NCI-H187 (cell line): ENCODE measurements around the gene PCMTD2.

Experiments used
- DNase-seq, 2 experiments: peaks; one replicate each; lab custom pipeline; 2025; lab: John Stamatoyannopoulos, UW

The PCMTD2 gene

GRCh38 chr20:64255361-64256281 is at the start of gene PCMTD2:
Gene PCMTD2, plus strand, starts transcription at chr20:64255748. Its CDS starts 4,218 bp downstream, at chr20:64259966.
- peak; percentile 69 to 80 for DNase-seq

- DNase-seq: no peak
Measured at GRCh38 chr20:64206614-64207013, 48.9 kb upstream of the PCMTD2 start.

DNA sequence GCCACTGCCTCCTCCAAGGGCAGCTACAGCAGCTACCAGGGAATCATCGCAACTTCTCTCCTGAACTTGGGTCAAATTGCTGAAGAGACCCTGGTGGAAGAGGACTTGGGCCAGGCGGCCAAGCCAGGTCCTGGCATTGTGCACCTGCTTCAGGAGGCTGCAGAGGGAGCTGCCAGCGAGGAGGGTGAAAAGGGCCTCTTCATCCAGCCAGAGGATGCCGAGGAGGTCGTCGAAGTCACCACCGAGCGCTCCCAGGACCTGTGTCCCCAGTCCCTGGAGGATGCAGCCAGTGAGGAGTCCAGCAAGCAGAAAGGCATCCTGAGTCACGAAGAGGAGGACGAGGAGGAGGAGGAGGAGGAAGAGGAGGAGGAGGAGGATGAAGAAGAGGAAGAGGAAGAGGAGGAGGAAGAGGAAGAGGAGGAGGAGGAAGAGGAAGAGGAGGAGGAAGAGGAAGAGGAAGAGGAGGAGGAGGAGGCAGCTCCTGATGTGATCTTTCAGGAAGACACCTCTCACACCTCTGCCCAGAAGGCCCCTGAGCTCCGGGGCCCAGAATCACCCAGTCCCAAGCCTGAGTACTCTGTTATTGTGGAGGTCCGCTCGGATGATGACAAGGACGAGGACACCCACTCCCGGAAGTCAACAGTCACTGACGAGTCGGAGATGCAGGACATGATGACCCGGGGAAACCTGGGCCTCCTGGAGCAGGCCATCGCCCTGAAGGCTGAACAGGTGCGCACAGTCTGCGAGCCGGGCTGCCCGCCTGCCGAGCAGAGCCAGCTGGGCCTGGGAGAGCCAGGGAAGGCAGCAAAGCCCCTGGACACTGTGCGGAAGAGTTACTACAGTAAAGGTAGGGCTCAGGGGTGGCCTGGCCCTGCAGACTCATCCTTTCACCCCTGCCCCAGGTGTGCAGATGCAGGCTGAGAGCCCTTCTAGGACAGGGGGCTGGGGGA is 47.6 kb upstream of the PCMTD2 start:
- no peak for DNase-seq

DNA sequence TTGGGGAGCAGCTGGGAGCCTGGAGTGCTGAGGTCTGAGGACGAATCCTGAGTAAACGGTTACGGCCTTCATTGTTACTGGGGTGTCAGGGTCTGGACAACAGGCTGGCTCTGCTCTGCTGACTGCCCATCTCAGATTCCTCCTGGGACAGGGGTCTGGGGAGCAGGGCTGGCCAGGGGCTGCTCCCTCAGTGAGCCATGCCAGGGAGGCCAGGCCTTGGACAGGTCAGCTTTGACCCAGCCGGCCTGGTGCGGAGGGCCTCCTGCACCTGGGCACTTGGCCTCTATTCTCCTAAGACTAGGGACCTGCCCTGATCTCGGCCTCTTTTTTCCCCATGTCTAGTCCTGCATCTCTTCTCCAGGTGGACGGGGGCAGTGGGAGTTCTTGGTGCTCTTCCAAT is 46.4 kb upstream of the PCMTD2 start:
- DNase-seq: no peak

DNA sequence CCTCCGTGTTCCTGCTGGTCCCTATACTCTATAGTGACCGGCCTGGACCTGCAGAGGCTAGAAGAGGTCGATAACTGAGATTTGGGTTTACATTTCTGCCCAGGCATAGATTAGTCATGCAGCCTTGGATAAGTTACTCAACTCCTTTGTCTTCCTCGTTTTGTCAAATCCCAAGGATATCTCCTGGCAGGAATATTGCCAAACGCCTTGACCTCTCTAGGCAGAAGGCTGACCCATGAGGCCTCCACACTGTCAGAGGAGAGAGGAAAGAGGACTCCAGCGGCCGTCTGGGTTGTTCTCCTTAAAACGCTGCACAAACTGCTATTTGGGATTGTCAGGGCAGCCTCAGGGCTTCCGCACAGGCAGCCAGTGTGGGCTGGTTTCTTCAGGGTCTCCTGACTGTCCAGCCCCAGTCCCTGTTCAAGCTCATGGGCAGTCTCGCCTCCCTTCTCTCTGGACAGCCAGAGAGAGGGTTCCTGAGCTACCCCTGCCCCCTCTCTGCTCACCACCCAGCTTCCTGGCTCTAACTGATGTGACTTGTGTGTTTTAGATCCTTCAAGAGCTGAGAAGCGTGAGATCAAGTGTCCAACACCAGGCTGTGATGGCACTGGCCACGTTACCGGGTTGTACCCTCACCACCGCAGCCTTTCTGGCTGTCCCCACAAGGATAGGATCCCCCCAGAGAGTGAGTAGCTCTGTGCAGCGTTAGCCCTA is 44.7 kb upstream of the PCMTD2 start:
- no peak for DNase-seq

DNA sequence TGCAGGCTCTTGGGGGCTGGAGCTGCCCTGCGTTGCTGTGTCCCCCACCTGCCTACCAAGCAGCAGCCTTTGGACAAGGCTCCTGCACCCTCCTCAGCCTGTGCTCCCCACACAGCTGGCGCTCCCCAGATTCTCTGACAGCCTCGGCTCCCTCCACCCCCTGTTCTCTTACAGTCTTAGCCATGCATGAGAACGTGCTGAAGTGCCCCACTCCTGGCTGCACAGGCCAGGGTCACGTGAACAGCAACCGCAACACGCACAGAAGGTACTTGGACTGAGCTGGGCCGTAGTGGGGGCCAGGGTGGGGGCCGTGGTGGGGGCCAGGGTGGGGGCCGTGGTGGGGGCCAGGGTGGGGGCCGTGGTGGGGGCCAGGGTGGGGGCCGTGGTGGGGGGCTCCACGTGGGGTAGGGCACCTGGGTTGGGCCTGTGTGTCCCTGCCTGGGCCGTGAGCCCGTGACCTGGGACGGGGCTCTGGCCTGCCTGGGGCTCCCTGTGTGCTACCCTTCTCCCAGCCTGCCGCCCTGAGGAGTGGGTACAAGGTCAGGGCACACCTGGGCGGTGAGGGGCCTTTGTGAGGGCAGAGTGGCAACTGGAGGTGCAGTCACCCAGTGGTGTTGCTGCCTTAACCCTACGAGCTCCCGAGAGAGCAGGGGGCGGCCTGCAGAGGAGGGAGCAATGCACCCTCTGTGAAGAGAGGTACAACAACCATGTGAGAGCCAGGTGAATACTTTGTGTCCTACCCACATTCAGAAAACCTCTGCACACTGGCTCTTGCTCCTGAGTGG is 43.5 kb upstream of the PCMTD2 start:
- peak; percentile 45 to 86 for DNase-seq

GRCh38 chr20:64212755-64213154 is 42.8 kb upstream of the PCMTD2 start:
- DNase-seq: no peak

DNA sequence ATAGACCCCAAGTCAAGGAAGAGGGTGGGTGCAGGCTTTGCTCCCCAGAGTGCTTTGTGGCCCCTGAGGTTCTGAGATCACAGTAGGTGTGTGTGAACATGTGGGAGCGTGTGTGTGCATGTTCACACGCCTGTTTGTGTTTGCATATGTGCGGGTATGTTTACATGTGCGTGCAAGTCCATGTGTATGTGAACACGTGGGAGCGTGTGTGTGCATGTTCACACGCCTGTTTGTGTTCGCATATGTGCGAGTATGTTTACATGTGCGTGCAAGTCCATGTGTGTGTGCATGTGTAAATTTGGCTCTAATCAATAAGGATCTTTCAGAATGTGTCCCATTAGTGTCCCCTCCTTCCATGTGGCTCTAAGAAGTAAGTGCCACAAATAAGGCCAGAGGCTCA is 41.4 kb upstream of the PCMTD2 start:
- no peak for DNase-seq

DNA sequence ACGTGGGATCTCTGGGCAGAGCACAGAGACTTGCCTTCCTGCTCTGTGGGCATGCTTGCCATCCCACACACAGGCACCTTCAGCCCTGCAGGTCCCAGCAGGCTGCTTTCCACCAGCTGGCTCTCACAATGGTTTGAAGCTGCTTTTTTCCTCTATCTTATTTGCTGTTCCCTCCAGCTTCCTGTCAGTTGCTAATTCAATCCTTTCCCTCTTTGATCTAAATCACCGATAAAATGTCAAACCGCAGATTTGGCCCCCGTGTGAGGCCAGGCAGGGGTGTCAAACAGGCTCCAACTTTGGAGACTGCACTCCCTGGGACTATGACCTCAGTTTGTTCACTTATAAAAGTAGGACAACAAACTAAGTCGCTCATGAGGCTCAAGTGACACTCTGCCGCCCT is 40.6 kb upstream of the PCMTD2 start:
- no peak for DNase-seq

DNA sequence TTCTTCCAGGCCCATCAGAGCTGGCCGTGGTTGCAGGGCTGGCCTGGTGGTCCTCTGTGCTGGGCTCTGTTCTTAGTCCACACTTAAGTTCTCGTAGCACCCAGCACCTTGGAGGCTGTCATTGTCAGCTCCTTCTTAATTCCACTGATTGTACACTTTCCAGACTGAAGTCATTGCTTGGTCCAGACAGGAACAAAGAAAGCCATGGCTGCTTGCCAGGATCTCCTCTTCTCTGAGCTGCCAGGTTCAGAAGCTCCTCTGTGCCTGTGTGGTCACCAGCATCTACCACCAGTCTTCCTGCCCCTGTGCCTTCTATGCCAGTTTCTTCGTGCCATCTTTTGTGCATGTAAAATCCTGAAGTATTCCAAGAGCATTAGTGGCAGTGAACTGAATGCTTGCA is 39.5 kb upstream of the PCMTD2 start:
- no peak for DNase-seq

- DNase-seq: no peak
Measured at GRCh38 chr20:64216910-64217309, 38.6 kb upstream of the PCMTD2 start.

DNA sequence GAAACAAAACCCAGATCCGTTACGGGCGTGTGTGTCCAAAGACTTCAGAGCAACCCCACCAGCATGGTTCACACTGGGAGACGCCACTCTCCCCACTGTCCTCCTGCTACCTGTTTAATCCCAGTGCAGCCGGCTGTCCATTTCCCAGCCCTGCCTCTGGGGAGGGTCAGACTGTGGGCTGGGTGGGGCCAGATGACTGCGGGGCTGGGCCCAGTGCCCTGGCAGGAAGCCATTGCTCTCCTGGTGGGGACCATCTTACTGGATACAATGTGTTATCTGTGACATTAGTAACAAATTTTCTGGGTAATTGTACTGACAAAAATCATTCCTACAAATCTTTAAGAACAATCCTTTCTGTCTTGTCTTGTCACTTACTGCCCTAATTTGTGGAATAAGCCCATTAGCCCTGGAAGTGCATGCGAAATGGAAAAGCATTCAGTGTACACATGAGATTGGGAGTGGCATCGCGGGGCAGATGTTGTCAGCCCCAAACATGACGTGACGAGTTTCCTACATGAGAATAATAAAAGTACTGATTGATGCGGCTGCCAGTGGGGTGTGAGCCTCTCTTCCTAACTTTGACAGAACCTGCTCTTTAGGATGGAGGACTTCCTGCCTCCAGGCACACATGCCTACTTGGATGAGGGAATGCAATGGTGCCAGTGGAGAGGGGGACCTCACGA is 37.9 kb upstream of the PCMTD2 start:
- no peak for DNase-seq

GRCh38 chr20:64219202-64219601 is 36.3 kb upstream of the PCMTD2 start:
- no peak for DNase-seq

- no peak for DNase-seq
Measured at GRCh38 chr20:64219730-64220129, 35.8 kb upstream of the PCMTD2 start.

GRCh38 chr20:64220420-64220819 is 35.1 kb upstream of the PCMTD2 start:
- no peak for DNase-seq

DNA sequence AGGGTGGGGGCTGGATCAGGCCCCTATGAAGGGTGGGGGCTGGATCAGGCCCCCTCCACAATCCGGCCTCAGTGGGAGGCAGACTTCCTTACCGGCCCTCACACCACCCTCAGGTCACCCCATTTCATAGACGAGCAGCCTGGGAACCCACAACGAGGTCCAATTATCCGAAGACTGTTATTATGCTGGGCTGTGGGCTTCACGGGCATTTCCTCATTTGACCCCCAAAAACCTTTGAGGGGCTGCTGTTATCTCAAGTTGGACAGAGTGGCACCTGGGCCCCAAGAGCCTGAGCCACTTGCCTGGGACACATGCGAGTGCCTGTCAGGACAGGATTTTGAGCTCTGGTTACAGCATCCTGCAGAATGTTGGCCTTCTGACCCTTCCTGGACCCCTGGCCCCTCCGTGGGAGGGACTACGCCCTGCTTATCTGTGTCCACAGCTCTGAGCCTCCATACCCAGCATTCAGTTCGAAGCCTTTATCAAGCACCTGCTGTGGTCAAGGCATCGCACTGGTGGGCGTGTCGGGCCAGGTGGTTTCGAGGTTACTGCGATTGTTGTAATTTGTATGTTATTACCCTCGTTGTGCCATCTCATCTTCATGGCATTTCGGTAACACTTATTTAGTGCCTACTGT is 34.5 kb upstream of the PCMTD2 start:
- no peak for DNase-seq

DNA sequence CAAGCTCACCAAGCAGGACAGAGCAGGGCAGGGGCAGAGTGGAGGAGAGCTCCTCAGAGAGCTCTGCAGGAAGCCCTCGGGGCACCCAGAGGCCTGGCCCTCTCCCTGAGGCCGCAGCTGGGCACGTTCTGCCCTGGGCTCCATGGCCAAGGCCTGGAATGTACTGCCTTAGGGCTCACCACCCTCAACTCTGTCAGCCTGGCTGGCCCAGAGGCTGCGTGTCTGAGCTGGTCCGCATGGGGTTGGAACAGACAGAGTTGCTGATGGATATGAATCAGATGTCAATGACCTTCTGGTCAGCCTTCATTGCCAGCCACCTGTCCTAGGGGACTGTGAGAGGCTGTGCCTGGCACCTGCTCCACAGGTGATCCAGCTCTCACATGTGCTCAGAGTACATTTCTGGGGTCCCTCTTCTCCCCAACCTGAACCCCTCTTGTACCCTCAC is 33.2 kb upstream of the PCMTD2 start:
- DNase-seq: no peak

GRCh38 chr20:64222851-64223525 is 32.6 kb upstream of the PCMTD2 start:
- DNase-seq: no peak

GRCh38 chr20:64223526-64224067 is 32.0 kb upstream of the PCMTD2 start:
- peak; percentile 53 to 68 for DNase-seq
